AG09309 (cell line): ENCODE results near the gene POLR3K.

ENCODE experiments used
- DNase-seq: peaks from one replicate; pipeline ENCODE4 v3.0.0-alpha.2; 2010; ENCODE audit warnings: low read depth
- H3K4me3 ChIP-seq: 2 replicates; pipeline ENCODE4 v1.5.1; 2011; ENCODE audit warnings: mild to moderate bottlenecking, low read depth, low read length, moderate library complexity; ENCODE audit not compliant: control insufficient read depth
- CTCF ChIP-seq: IDR thresholded peaks from 2 replicates; pipeline ENCODE4 v1.5.1; 2011; ENCODE audit warnings: mild to moderate bottlenecking, low read depth, low read length, inconsistent platforms; ENCODE audit not compliant: insufficient read depth, control insufficient read depth; ENCODE audit errors: missing control alignments

Gene POLR3K

GRCh38 chr16:94918-95265 lies 41.5 kb upstream of the POLR3K start:
- no peak for TF ChIP-seq CTCF
- H3K4me3 ChIP-seq: no peak overlapping the region
- no peak for DNase-seq

- TF ChIP-seq CTCF: no peak
- no peak for DNase-seq
- H3K4me3 ChIP-seq: no peak overlapping the region
These were observed 39.3 kb upstream of the POLR3K start for GRCh38 chr16:92431-93339.

- no peak overlapping the region for H3K4me3 ChIP-seq
- DNase-seq: no peak
- TF ChIP-seq CTCF: no peak
These were observed 38.1 kb upstream of the POLR3K start for GRCh38 chr16:91484-91883.

- no peak for DNase-seq
- H3K4me3 ChIP-seq: no peak overlapping the region
- TF ChIP-seq CTCF: no peak
These were observed 36.2 kb upstream of the POLR3K start for GRCh38 chr16:89391-90302.

- DNase-seq: no peak
- H3K4me3 ChIP-seq: no peak overlapping the region
These were observed 35.2 kb upstream of the POLR3K start for GRCh38 chr16:88613-89012.

More at GRCh38 chr16:88613-89012, 35.2 kb upstream of the POLR3K start:
- TF ChIP-seq CTCF: no peak
